ENCODE results near the gene SLC9A8. TPM values are rescaled to one million over a fixed set of nuclear protein-coding genes. Genes with fewer than 3 reads are reported as not detected.

The SLC9A8 gene
- total RNA-seq, 1 donor from 2014 or later, result 9.4 TPM

- H3K4me3 ChIP-seq (ENCODE audit: low read depth, low read length), result no peak overlapping the region
- peaks cover 1% of the 10 kb centered on the region for H3K36me3 ChIP-seq (ENCODE audit: control insufficient read depth, insufficient read depth, low read length)
- no peak for DNase-seq (ENCODE audit: low read depth)
- TF ChIP-seq CTCF (IDR thresholded peaks at IDR 0.05; ENCODE audit: insufficient read depth, low read length, poor library complexity, severe bottlenecking), result no peak
- no peaks in the 10 kb centered on the region for H3K27me3 ChIP-seq (ENCODE audit: control insufficient read depth, insufficient read depth, low read length)
These were observed 10.7 kb downstream of the SLC9A8 start for GRCh38 chr20:49823152-49823847.

- H3K36me3 ChIP-seq (ENCODE audit: control insufficient read depth, insufficient read depth, low read length), result peaks cover 1% of the 10 kb centered on the region
- H3K4me3 ChIP-seq (ENCODE audit: low read depth, low read length), result no peak overlapping the region
- DNase-seq (ENCODE audit: low read depth), result no peak
- TF ChIP-seq CTCF (IDR thresholded peaks at IDR 0.05; ENCODE audit: insufficient read depth, low read length, poor library complexity, severe bottlenecking), result no peak
- H3K27me3 ChIP-seq (ENCODE audit: control insufficient read depth, insufficient read depth, low read length), result no peaks in the 10 kb centered on the region
These were observed 11.6 kb downstream of the SLC9A8 start for GRCh38 chr20:49824206-49824605.

- no peak for TF ChIP-seq CTCF (IDR thresholded peaks at IDR 0.05; ENCODE audit: insufficient read depth, low read length, poor library complexity, severe bottlenecking)
- Histone ChIP-seq H3K27me3 (ENCODE audit: control insufficient read depth, insufficient read depth, low read length) (no peaks in the 10 kb centered on the region), H3K36me3 (ENCODE audit: control insufficient read depth, insufficient read depth, low read length) (peaks cover 1% of the 10 kb centered on the region), H3K4me3 (ENCODE audit: low read depth, low read length) (no peak overlapping the region)
- no peak for DNase-seq (ENCODE audit: low read depth)
These were observed 12.9 kb downstream of the SLC9A8 start for GRCh38 chr20:49825521-49826033.

GRCh38 chr20:49831022-49831769 lies 18.6 kb downstream of the SLC9A8 start:
- DNase-seq (ENCODE audit: low read depth), result no peak
- H3K27me3 ChIP-seq (ENCODE audit: control insufficient read depth, insufficient read depth, low read length), result no peaks in the 10 kb centered on the region
- H3K4me3 ChIP-seq (ENCODE audit: low read depth, low read length), result no peak overlapping the region
- TF ChIP-seq CTCF (IDR thresholded peaks at IDR 0.05; ENCODE audit: insufficient read depth, low read length, poor library complexity, severe bottlenecking), result no peak
- H3K36me3 ChIP-seq (ENCODE audit: control insufficient read depth, insufficient read depth, low read length), result no peaks in the 10 kb centered on the region

- TF ChIP-seq CTCF (IDR thresholded peaks at IDR 0.05; ENCODE audit: insufficient read depth, low read length, poor library complexity, severe bottlenecking), result no peak
- no peaks in the 10 kb centered on the region for H3K36me3 ChIP-seq (ENCODE audit: control insufficient read depth, insufficient read depth, low read length)
- H3K4me3 ChIP-seq (ENCODE audit: low read depth, low read length), result no peak overlapping the region
- no peak for DNase-seq (ENCODE audit: low read depth)
- H3K27me3 ChIP-seq (ENCODE audit: control insufficient read depth, insufficient read depth, low read length), result no peaks in the 10 kb centered on the region
These were observed 19.4 kb downstream of the SLC9A8 start for GRCh38 chr20:49831770-49832631.
